Vagina (tissue), 2 donors: Measurements from ENCODE around the gene VPS45.

ENCODE experiments used
- POLR2A ChIP-seq, 2 donors: fragments of 450-650 bp; IDR thresholded peaks; one replicate each; pipeline ENCODE4 v1.6.1; 2017; ENCODE audit warnings: antibody characterized with exemption in 2 of 2, mild to moderate bottlenecking in 2 of 2, moderate library complexity in 2 of 2
- POLR2AphosphoS5 ChIP-seq, 2 donors: sonication (generic); formaldehyde crosslinking; IDR thresholded peaks; one replicate each; pipeline ENCODE4 v1.9.0; 2017; ENCODE audit warnings: antibody characterized with exemption in 2 of 2, mild to moderate bottlenecking in 2 of 2, low read depth in 1 of 2; ENCODE audit not compliant: insufficient read depth in 1 of 2
- TF ChIP-seq, protein P1 (sequence below), 3 experiments: fragments of 450-650 bp in 2 of 3; fragments of 200-600 bp in 1 of 3; sonication (generic) in 1 of 3; IDR thresholded peaks; one replicate each; pipeline ENCODE4 v1.5.1; 2017 to 2019; ENCODE audit warnings: antibody characterized with exemption in 3 of 3, mild to moderate bottlenecking in 2 of 3, moderate library complexity in 2 of 3

DNA sequence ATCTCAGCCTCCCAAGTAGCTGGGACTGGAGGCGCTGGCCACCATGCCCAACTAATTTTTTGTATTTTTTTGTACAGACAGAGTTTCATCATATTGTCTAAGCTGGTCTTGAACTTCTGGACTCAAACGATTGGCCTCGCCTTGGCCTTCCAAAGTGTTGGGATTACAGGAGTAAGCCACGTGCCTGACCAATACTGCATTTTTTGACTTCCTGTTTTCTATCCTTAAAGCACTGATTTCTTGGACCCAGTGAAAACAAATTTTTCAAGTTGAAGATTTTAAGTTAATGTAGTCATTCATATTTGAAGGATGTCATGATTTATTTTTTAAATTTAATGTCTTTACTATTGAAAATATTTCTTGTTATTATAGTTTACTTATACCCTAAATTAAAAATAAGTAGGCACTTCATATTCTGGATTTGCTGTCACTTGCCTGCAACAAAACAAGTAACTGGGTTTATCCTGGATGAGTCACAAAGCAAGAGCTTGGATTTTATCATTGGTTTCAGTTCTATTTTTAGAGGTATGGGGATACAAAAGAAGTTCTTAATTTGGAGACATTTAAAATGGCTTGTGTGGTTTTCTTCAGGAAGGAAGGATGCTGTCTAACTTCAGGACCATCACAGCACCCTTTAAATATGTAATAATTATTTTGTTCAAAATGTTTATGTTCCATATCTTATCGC lies 2.2 kb upstream of the VPS45 start:
- TF ChIP-seq POLR2AphosphoS5 (IDR thresholded peaks at IDR 0.05; ENCODE audit: insufficient read depth in 1 of 2, low read depth in 1 of 2), result peak in 1 of 2 donors; percentile 85
- TF ChIP-seq, protein P1, sequence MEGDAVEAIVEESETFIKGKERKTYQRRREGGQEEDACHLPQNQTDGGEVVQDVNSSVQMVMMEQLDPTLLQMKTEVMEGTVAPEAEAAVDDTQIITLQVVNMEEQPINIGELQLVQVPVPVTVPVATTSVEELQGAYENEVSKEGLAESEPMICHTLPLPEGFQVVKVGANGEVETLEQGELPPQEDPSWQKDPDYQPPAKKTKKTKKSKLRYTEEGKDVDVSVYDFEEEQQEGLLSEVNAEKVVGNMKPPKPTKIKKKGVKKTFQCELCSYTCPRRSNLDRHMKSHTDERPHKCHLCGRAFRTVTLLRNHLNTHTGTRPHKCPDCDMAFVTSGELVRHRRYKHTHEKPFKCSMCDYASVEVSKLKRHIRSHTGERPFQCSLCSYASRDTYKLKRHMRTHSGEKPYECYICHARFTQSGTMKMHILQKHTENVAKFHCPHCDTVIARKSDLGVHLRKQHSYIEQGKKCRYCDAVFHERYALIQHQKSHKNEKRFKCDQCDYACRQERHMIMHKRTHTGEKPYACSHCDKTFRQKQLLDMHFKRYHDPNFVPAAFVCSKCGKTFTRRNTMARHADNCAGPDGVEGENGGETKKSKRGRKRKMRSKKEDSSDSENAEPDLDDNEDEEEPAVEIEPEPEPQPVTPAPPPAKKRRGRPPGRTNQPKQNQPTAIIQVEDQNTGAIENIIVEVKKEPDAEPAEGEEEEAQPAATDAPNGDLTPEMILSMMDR (IDR thresholded peaks at IDR 0.05), result no peak
- no peak for TF ChIP-seq POLR2A (IDR thresholded peaks at IDR 0.05)
